OCI-M1 (cell line): ENCODE results near the gene UNC5A.

Experiments used
- DNase-seq: peaks from one replicate; lab custom pipeline; 2025; lab: John Stamatoyannopoulos, UW

Gene UNC5A

DNA sequence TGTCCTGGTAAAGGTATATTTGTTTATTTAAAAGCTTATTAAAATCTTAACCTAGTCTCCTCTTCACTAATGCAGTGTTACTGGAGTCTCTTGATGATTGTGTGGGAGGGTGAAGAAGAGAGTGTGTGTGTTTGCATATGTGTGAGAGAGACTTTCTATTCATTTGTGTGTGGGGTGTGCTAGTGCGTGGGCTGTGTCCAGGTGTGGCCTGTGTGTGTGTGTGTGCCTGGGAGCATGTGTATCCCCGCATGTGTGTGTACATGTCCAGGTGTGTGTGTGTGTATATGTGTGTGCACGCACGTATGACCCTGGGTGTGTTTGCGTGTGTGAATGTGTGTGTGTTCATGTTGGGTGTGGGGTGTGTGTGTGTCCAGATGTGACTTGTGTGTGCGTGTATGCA, 10.3 kb upstream of the UNC5A start:
- DNase-seq = no peak

DNA sequence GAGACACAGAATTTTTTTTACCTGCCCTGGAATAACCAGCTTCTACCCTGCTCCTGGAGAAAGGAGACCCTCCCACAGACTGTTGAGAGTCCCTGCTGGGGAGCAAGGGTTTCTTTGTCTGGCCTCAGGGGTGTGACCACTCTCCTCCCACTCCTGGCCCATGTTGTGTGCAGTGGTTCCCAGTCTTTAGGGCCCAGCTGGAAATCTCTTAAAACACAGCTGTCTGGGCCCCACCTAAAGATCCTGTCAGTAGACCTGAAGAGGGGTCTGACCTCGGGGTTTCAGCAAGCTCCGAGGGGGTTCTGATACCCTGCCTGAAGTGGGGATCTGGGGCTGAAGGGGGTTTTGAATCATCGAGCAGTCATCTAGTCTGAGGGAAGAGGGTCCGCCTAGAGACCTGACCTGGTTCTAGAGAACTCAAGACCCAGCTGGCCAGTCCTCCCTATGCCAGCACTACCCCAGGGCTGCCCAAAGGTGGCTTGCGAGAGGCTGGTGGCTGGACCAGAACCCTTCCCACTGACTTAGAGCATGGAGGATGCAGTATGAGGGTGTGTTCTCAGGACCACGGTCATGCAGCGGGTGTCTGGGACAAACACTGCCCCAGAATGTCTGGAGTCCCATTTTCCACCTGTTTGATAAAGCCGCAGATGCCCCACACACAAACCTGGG, 8.1 kb upstream of the UNC5A start:
- DNase-seq = no peak

DNA sequence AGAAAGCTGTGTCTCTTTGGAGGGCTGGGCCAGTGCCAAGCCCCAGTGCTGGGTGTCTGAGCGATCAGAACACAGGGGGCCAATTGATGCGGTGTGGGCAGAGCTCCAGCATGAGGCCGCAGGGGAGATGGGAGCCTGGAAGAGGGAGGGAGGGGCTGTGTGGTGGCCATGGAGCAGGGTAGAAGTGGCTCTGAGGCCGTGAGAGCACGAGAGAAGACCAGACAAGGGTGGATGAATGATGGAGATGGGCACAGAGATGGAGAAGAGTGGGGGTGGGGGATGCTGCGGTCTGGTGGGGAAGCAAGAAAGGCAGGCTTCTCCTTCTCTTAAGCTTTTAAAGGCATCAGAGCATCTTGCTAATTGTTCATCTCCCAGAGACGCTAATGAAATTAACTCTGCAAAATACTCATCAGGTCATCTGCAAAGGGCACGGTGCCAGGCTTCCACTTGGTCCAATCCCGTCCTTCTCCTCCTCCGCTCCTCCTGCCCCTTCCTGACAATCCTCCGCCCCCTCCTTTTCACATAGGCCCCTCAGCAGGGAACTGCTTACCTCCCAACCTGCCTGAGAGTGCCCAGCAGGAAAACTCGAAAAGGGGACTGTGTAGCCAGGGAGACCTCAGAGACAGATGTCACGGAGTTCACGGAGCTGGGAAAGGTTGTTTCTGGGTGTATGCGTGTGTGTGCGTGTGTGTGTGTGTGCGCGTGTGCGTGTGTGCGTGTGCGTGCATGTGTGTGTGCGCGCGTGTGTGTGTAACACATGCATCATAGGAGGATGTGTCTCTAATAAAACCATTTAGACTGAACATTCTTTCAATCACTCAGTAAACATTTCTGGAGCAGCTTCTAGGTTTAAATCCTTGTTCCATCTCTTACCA, 7.1 kb upstream of the UNC5A start:
- no peak for DNase-seq

DNA sequence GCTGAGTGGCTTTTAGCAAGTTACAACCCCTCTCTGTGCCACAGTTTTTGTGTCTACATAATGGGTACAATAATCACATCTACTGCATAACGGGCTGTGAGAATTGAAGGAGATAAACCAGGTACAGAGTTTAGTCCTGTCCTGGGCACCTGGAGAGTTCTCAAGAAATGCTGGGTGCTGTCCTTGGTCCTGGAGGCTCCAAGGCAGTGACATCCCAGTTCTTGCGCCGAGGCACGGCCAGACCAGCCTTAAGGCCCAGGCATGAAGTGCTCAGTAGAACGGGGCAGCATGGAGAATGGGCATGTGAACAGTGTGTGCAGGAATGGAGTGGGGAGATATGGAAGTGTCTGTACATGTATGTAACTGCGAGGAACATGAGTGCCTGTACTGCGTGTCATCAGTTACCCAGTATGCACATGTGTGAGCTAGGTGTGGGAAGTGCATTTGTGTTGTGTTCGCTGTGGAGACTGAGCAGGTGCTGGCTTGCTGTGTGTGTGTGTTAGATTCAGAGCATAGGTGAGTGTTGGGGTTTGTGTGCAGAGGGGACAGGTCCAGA, 6.3 kb upstream of the UNC5A start:
- peak; percentile 31 for DNase-seq

DNA sequence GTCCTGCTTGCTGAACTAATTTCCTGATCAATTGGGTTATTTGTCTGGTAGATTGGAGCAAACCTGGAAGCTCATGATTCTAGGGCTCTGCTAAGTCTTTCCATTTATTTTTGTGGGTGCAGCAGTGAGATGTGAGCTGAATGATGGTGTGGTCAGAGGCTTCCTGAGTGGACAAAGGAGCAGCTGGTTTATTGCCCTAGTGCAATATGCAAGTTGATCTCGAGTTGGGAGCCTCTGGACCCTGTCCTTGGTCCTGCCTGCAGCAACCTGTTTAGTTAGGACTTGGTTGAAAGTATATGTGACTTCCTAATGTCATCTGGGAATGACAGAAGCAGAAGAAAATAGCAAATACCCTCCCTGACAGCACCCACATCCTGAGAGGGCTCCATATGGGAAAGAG, 4.2 kb upstream of the UNC5A start:
- peak; percentile 43 for DNase-seq

DNA sequence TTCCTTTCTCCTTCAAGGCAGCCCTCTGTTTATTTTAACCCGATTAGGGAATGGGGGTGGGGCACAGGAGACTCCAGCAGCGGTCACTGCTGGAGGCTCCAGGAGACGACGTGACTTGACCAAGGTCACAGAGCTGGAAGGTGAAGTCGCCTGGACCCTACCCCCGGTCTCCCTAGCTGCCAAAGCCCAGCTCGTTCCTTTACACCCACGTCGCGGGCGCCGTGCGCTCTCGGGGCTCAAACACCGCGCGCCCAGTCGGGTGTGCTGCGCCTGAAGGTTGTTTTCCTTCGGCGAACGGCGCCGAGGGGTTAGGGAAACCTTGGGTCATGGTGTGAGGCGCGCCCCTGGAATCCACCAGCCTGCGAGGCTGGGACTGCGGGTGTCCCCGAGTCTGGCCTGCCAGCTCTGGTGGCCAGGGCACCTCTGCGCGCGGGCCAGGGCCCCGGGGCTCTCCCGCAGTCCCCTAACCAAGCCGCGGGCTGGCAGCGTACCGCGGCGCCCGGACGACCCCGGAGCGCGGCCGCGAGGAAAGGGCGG, 747 bp upstream of the UNC5A start:
- DNase-seq = no peak

DNA sequence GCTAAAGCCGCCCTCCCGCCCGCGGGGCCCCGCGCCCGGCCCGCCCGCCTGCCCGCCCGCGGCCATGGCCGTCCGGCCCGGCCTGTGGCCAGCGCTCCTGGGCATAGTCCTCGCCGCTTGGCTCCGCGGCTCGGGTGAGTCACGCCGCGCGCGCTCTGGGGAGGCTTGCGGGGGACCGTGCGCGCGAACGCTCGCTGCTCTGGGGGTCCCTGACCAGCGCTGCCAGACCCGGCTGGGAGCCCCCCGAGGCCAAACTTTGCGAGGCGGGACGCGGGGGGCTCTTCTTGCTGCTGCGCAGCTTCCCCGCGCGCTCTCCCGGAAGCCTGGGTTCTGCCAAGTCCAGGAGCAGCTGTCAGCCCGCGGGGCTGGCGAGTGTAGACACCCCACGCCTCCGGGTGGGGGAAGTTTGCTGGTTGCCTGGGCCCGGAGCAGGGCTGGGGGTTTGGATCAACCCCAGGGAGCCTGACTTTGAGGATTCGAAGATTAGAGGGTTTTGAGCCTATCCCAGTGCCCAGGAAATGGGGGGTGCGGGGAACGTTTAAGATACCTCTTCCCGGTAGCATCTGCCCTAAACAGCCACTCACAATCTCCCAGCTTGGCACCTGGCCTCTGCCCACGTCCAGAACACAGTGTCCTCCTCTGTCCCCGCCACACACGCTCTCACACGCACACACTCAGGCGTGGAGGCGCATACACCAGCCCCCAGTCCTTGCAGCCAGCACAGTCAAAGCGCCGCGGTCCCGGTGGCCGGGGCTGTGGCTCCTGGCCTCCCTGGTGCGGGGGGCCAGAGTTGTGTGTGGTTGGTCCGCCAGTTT, 535 bp downstream of the UNC5A start:
- no peak for DNase-seq

DNA sequence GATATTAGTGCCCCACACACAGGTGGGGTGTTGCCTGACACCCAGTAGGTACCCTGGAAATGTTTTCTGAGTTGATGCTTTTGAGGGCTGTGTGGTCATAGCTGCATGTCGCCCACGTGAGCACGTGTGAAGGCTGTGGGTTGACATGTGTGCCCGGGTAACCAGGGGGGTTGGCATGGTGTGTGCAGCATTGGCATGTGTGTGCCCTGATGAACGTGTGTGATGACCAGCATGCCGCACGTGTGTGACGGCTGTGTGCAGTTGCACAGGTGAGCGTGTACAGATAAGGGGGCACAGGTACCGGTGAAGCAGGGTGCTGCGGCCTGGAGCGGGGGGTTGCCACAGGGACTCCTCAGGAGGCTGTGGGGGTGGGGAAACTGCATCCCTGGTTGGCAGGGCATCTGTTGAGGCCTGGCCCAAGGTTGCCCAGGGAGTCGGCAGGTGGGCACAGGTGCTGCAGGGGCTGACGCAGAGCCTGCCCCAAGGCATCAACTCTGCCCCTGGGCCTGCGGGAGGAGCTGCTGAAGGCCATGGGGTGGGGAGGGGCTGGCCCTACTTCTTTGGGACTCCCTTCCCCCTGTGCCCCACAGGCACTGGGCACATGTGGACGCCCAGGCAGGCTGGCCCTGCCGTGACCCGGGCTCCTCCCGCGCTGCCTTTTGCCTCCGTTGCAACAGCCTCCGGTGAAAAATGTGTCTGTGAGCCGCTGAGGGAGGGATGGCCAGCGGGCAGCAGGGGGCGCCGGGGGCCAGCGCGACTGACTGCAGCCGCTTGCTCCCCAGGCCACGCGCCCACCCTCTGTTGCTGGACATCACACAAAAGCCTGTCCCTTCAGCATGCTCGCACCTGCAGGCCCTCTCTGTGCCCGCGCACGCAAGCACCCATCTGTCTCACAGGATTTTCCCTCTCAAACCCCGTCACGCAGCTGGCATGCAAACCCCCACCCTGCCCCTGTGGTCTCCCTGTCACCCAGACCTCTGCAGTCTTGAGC, 2.2 kb downstream of the UNC5A start:
- DNase-seq = peak; percentile 58

DNA sequence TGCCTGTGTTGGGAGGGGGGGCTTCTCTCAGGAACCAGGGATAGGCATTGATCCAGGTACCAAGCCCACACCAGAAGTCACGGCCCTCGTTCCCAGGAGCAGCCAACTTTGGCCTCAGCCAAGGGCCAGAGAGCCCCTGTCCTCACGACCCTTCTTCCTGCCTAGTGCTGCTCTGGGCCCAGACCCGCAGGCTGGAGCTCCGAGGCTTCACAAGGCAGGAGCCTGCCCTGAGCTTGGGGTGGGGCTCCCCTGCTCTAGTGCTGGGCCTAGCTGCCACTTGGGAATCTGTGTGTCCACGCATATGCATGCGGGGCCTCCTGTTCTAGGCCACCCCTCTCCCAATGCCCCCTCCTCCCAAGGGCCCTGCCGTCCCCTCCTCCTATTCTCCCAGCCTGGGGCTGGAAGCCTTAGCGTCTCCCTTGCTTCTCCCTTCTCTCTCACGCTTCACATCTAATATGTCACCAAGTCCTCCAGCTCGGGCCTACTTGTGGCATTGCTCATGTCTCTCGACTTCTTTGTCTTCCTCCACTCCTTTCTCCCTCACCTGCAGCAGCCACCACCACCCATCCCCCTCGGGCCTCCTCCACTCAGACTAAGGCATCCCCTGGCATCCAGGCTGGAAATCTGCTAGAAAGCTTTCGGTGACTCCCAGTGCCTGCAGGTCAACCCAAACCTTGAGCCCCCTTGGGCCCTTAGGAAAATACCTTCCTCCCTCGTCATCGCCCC, 3.4 kb downstream of the UNC5A start:
- DNase-seq = no peak

DNA sequence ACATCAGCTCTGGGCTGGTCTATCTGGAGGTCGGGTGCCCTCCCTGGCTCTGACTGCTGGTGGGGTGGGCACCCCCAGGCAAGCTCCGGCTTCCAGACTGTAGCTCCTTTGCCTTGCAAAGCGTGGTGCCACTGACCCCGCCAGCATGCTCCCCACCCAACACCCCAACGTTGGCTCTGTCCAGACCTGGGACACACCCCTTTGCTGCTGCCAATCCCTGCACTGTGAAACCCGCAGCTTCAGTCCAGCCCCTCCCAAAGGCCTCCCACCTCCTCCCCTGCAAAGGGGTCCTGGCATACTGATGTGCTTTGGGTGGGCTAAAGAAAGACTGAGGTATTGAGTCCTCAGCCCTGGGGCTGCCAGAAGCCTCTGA, 3.9 kb downstream of the UNC5A start:
- DNase-seq = no peak

DNA sequence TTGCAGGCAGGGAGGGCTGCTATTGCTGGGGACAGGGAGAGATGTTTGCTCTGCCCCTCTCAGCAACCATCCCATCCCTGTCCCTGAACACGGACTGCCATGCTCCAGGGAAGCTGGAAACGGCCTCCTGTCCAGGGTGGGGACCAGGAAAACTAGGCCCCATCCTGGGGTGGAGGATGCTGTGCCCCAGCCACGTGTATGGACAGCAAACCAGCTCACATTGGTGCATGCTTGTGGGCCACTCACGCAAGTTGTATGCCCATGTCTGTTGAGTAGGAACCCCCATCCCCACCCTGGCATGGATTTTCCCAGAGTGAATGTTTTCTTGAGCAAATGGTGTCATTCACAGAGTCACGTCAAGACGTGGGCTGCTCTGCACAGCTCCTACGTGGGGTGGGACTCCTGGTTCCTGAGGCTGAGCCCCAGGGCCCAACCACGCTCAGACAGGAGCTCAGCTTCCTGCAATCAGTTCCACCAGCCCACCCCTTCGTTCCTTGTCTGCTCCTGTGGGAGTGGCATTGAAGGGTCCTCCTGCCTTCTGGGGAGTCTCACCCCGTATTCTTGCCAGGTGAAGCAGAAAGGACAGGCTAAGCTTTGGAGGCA, 4.6 kb downstream of the UNC5A start:
- DNase-seq = no peak

DNA sequence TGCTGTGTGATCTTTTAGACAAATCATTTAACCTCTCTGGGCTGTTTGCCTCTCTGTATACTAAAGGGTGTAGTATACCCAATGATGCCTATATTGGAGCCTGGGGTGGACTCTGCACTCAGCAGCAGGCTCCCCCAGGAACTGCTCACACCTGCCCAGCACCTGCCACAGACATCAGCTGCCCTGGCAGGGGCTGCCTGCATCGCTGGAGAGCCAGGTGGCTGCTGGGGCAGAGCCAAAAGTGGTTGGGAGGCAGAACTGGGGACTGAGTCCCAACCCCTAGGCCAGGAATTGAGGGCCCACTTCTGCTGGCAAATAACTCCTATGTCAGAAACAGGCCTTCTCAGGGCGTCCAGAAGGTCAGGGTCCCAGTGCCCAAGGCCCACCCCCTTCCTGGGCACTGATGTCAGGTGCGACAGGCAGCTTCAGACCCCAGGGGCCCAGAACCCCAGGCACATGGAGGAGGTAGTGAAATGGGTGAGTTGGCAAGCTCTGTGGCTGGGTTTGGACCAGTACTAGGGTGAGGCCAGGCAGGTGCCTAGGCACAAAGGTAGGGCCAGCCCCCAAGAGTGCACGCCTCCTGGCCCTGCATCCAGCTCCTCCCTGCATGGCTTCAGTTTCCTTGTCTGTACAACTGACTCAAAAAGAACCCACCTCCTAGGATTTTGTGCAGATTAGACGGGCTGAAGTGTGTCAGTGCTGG, 5.8 kb downstream of the UNC5A start:
- no peak for DNase-seq

DNA sequence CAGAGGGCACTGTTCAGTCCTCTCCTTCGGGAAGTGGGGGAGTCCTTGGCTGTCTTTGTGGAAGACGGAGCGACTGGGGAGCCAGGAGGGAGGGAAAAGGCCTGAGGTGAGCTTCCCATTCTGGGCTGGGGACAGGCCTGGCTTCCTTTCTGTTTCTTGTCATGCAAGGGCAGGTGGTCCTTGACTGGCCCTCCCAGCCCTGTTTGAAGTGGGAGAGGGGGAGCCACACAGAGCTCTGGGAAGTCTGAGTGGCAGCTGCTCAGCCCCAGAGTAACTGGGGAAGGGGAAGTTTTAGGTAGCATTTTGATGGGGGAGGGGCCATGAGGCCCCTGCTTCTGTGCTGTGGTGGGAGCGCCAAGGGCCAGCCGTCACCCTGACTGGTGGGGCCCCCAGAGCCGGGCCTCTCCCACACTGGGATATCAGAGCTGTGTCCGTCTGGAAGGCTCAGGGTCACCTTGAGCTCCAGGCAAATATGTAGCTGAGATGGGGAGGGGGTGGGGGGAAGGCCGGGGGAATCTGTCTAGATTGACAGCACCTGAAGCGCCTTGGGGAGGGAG, 6.5 kb downstream of the UNC5A start:
- DNase-seq = no peak

DNA sequence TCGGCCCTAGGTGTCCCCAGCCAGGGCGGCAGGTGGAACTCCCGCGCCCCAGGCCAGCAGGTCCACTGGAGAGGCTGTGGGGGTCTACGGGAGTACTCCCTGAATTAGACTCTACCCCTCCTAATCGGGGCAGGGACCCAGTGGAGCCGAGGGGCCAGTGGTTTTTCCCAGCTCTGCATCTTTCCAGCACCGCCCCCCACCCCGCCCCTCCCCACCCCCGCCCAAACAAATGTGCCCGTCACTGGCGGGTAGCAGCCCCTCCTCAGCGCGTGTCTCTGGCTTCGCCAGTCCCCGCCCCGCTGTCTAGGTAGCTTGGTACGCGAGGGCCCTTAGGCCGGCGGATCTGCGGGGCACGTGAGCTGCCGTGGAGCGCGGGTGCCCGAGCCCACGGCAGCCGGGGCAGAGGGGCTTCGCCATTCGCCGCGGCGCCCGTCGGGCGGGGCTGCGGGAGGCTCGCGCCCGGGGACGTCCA, 7.0 kb downstream of the UNC5A start:
- no peak for DNase-seq

DNA sequence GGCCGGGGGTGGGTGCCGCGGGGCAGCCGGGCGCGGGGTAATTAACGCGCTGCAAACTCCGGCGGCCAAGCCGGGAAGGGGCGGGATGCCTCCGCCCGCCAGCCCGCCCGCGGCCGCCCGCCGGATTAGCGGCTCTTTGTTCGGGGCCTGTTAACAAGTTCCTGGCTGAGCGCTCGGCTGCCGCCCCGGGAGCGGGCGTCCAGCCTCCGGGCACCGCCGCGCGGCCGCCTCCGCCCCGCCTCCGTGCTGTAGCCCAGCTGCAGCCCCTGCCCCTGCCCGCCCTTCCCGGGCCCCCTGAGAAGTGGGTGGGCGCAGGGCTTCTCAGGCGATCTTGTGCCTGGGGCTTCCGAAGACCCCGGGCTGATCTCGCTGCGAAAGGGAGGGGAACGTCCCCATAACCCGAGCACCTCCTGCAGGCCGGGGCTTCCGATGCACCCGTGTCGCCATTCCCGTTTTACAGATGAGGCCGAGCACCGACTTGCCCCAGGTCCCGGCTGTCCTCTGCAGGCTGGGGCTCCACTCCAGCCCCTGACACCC, 7.5 kb downstream of the UNC5A start:
- no peak for DNase-seq

DNA sequence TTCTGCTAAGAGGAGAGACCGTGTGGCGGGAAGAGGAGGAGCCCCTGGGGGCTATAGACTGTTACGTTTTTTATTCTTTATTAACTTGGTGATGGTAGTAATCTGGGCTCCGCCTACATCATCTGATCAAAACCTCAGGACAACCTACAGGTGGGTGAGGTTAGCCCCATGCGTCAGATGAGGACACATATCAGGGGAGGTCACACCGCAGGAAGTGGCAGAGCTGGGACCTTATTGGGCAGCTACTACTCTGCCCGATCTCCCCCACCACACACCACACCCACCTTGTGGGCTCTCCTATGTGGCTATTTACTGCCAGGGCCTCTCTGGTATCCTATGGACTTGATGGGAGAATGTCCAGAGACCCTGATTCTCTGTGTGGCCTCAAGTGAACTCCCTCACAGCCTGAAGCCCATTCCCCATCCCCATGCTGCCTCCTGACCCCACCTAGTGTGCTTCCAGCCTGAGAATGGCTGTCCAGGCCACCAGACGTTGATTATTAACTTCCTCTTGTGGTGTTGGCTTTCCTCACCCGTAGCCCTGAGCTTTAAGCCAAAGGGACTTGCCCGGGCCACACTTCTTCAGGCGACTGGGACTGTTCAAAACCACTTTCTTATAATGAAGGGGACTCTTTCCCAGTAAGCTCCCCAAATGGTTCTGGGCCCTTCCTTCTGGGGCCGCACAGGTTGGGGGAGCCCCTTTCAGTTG, 8.2 kb downstream of the UNC5A start:
- DNase-seq = peak; percentile 16

DNA sequence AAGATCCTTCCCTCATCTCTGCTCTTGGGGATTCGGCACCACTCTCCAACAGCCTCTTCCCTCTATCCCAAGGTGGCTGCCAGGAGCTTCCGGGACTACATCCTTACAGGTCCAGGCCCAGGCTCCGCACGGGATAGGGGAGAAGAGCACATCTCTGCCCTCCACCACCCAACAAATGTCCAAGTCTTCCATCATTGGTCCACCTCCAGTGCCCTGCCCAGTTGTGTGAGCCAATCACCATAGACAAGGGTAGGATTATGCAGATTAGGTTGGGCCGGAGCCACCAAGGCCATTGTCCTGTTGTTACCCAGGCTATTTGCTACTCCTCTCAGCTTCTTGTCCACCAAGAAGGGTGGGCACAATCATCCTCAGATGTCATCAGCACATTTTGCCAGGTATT, 9.1 kb downstream of the UNC5A start:
- DNase-seq = no peak

DNA sequence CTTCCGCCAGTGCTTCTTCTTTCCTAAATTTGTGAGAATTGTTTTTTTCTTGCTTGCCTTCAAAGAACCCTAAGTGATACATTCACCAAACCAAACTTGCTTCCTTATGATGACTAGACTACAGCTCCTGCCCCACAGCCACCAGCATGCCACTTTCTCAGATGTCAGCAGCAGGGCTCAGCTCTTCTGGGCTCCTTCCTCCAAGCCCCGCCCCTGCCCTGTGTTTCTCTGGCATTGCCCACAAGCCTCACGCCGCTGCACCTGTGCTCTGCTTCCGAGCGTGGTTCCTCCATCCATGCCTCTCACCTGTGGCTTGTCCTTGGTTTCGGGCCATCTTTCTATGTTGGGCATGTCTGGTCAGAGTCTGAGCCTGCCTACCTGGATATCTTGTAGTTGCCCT, 10.6 kb downstream of the UNC5A start:
- no peak for DNase-seq
